Uterus (tissue), 4 donors: ENCODE results near the gene ZFYVE21. TPM values are rescaled to one million over a fixed set of nuclear protein-coding genes. Genes with fewer than 3 reads are reported as not detected.

Experiments used
- DNase-seq, 2 donors: peaks; one replicate each; pipeline ENCODE4 v3.0.0-alpha.2; 2019 to 2020
- H3K27ac ChIP-seq, 2 donors: fragments of 200-600 bp; sonication (generic); 1 replicate in 1 of 2; 2 replicates in 1 of 2; pipeline ENCODE4 v1.5.1; 2016 to 2018
- H3K27me3 ChIP-seq, 2 donors: fragments of 200-600 bp; sonication (generic); one replicate each; pipeline ENCODE4 v1.5.1; 2018 to 2019; ENCODE audit warnings: control low read depth in 1 of 2
- H3K36me3 ChIP-seq, 2 donors: fragments of 200-600 bp; sonication (generic); one replicate each; pipeline ENCODE4 v1.5.1; 2019; ENCODE audit warnings: control low read depth in 1 of 2
- H3K4me1 ChIP-seq, 2 donors: fragments of 200-600 bp; sonication (generic); one replicate each; pipeline ENCODE4 v1.5.1; 2018 to 2019; ENCODE audit warnings: control low read depth in 1 of 2
- H3K4me3 ChIP-seq, 2 donors: fragments of 200-600 bp; sonication (generic); 1 replicate in 1 of 2; 2 replicates in 1 of 2; pipeline ENCODE4 v1.5.1; 2018 to 2019; ENCODE audit warnings: mild to moderate bottlenecking in 1 of 2
- H3K9me3 ChIP-seq, 2 donors: fragments of 200-600 bp; sonication (generic); one replicate each; pipeline ENCODE4 v1.5.1; 2019; ENCODE audit warnings: control low read depth in 1 of 2
- CTCF ChIP-seq, 4 experiments: fragments of 200-600 bp in 2 of 4; fragments of 450-650 bp in 2 of 4; sonication (generic) in 2 of 4; IDR thresholded peaks; one replicate each; pipeline ENCODE4 v1.5.1; 2016 to 2019; ENCODE audit warnings: antibody characterized with exemption in 4 of 4, mild to moderate bottlenecking in 2 of 4, moderate library complexity in 1 of 4
- POLR2A ChIP-seq, 2 donors: fragments of 450-650 bp; IDR thresholded peaks; one replicate each; pipeline ENCODE4 v1.6.1; 2016; ENCODE audit warnings: antibody characterized with exemption in 2 of 2, mild to moderate bottlenecking in 1 of 2, moderate library complexity in 1 of 2
- intact Hi-C: fragments of 100-400 bp; cut with DNase I; formaldehyde crosslinking; loops from one replicate; pipeline ENCODE4 v1.15.1; 2023; ENCODE audit warnings: low total_unique reads
- total RNA-seq, 4 donors: library from RNA; depleted of rRNA in 3 of 4; stranded (reverse); fragments of >200 nt in 3 of 4; gene quantifications; one replicate each; pipeline versions ENCODE4 v1.1.0 to v1.2.4, GENCODE V29; 2014 to 2023
- donor health status: DM: yes; HTN: yes; CAD: no.

ZFYVE21 gene
- total RNA-seq, 4 donors from 2014 or later: 73.2 to 276 (median 103) TPM

- no peak overlapping the region for H3K27ac ChIP-seq
- peaks cover 0 to 5% of the 10 kb centered on the region in 2 donors for H3K4me1 ChIP-seq
- no peak overlapping the region for H3K4me3 ChIP-seq
- no peak for DNase-seq
- H3K36me3 ChIP-seq: no peaks in the 10 kb centered on the region
- TF ChIP-seq CTCF (IDR thresholded peaks at IDR 0.05) (no peak), POLR2A (IDR thresholded peaks at IDR 0.05) (no peak)
- H3K27me3 ChIP-seq: no peaks in the 10 kb centered on the region
- no peaks in the 10 kb centered on the region for H3K9me3 ChIP-seq
- intact Hi-C loops: no loop called here
Measured at GRCh38 chr14:103742499-103743255, 27.1 kb downstream of the ZFYVE21 start.

- Histone ChIP-seq H3K36me3 (no peaks in the 10 kb centered on the region), H3K4me3 (no peak overlapping the region), H3K9me3 (no peaks in the 10 kb centered on the region), H3K27me3 (no peaks in the 10 kb centered on the region), H3K4me1 (peaks cover 0 to 5% of the 10 kb centered on the region in 2 donors), H3K27ac (no peak overlapping the region)
- intact Hi-C loops: no loop called here
- no peak for DNase-seq
- no peak for TF ChIP-seq CTCF (IDR thresholded peaks at IDR 0.05)
- no peak for TF ChIP-seq POLR2A (IDR thresholded peaks at IDR 0.05)
Measured at GRCh38 chr14:103743691-103744090, 28.1 kb downstream of the ZFYVE21 start.

- Histone ChIP-seq H3K27me3 (no peaks in the 10 kb centered on the region), H3K27ac (no peak overlapping the region), H3K4me1 (peaks cover 0 to 5% of the 10 kb centered on the region in 2 donors), H3K9me3 (no peaks in the 10 kb centered on the region), H3K4me3 (no peak overlapping the region), H3K36me3 (no peaks in the 10 kb centered on the region)
- intact Hi-C loops: no loop called here
- TF ChIP-seq CTCF (IDR thresholded peaks at IDR 0.05) (no peak), POLR2A (IDR thresholded peaks at IDR 0.05) (no peak)
- DNase-seq: no peak
Measured at GRCh38 chr14:103744621-103745395, 29.2 kb downstream of the ZFYVE21 start.

- intact Hi-C loops: no loop called here
- H3K36me3 ChIP-seq: no peaks in the 10 kb centered on the region
Measured at GRCh38 chr14:103745424-103745823, 29.8 kb downstream of the ZFYVE21 start.

More at GRCh38 chr14:103745424-103745823, 29.8 kb downstream of the ZFYVE21 start:
- no peak for DNase-seq
- Histone ChIP-seq H3K27me3 (no peaks in the 10 kb centered on the region), H3K9me3 (no peaks in the 10 kb centered on the region), H3K27ac (no peak overlapping the region), H3K4me3 (no peak overlapping the region), H3K4me1 (peaks cover 0 to 5% of the 10 kb centered on the region in 2 donors)
- TF ChIP-seq POLR2A (IDR thresholded peaks at IDR 0.05) (no peak), CTCF (IDR thresholded peaks at IDR 0.05) (no peak)
